Mesodermal cell (in vitro differentiated cells): Measurements from ENCODE around the gene PISD.
A peak's percentile ranks its signal among the peaks of the same experiment; 100 is the strongest.

Source experiments
- H3K27ac ChIP-seq: 2 replicates; pipeline ENCODE4 v1.7.0; 2013; ENCODE audit warnings: mild to moderate bottlenecking, low read depth, low read length, moderate library complexity; ENCODE audit not compliant: severe bottlenecking
- H3K36me3 ChIP-seq: 2 replicates; pipeline ENCODE4 v1.7.1; 2013; ENCODE audit warnings: mild to moderate bottlenecking, low read length, moderate library complexity; ENCODE audit not compliant: control insufficient read depth, insufficient read depth
- H3K4me1 ChIP-seq: one replicate; pipeline ENCODE4 v1.7.1; 2013; ENCODE audit warnings: mild to moderate bottlenecking, low read length; ENCODE audit not compliant: insufficient read depth, control insufficient read depth, poor library complexity, severe bottlenecking
- H3K4me3 ChIP-seq: 2 replicates; pipeline ENCODE4 v1.7.0; 2013; ENCODE audit warnings: low read length, control low read depth, mild to moderate bottlenecking; ENCODE audit not compliant: insufficient read depth, poor library complexity, severe bottlenecking; ENCODE audit errors: extremely low read depth
- H3K9me3 ChIP-seq: 2 replicates; pipeline ENCODE4 v1.7.1; 2013; ENCODE audit warnings: mild to moderate bottlenecking, low read length, moderate library complexity; ENCODE audit not compliant: control insufficient read depth
- WGBS, 2 experiments: methylation state at CpG; one replicate each; pipeline ENCODE4 v1.1.5; 2013; ENCODE audit warnings: missing lambda C conversion rate in 2 of 2; ENCODE audit not compliant: insufficient coverage in 2 of 2; 5-methylcytosine and 5-hydroxymethylcytosine counted together

PISD gene

GRCh38 chr22:31625661-31626426, 36.2 kb downstream of the PISD start:
- WGBS, 2 experiments, result 41 to 45% methylated on average over 28 of the region's 31 CpGs
- peaks cover 41% of the 10 kb centered on the region for H3K36me3 ChIP-seq

GRCh38 chr22:31625257-31625640, 36.8 kb downstream of the PISD start:
- WGBS, 2 experiments, result 73 to 78% methylated on average over 6 to 7 of the region's 7 CpGs

More at GRCh38 chr22:31625661-31626426, 36.2 kb downstream of the PISD start:
- Histone ChIP-seq H3K9me3 (no peaks in the 10 kb centered on the region), H3K27ac (peak overlapping the region; percentile 79), H3K4me3 (no peak overlapping the region), H3K4me1 (peaks cover 24% of the 10 kb centered on the region)

DNA sequence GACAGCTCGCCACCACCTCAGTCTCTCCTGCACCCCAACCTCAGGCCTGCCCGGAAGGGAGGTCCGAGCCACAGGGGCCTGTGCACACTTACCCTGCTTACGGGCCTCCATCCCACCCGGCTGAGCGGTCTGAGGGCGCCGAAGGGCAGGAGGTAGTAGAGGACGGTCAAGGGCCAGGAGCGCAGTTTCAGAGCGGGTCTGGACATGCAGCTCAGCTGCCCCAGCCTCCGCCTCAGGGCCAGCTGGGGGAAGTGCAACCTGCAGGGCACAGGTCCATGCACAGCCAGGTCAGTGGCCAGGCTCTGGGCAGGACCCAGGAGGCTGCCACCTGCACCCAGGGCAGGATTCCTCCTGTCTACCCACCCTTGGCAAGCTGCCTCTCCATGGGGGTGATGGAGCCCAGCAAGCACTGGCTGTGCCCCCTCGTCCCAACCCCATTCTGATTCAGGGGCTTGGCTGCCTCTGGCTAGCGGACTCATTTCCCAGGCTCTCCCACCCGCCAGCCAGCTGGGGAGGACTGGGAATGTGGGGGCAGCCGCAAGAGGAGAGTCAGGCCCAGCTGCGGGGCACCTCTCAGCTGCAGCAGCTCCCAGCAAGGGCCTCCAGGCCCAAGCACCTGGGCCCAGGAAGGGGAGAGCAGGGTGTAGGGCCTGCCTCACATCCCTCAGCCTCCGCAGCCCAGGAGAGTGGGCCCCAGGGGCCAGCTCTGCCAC, 38.3 kb downstream of the PISD start:
- Histone ChIP-seq H3K36me3 (peaks cover 58% of the 10 kb centered on the region), H3K27ac (no peak overlapping the region), H3K4me1 (peaks cover 18% of the 10 kb centered on the region), H3K9me3 (no peaks in the 10 kb centered on the region), H3K4me3 (no peak overlapping the region)
- WGBS, 2 experiments, result 97 to 99% methylated on average over 13 to 17 of the region's 18 CpGs

More at GRCh38 chr22:31625257-31625640, 36.8 kb downstream of the PISD start:
- Histone ChIP-seq H3K9me3 (no peaks in the 10 kb centered on the region), H3K36me3 (peaks cover 47% of the 10 kb centered on the region), H3K27ac (peak overlapping the region; percentile 47), H3K4me3 (no peak overlapping the region), H3K4me1 (peaks cover 24% of the 10 kb centered on the region)

GRCh38 chr22:31622980-31623379, 39.0 kb downstream of the PISD start:
- H3K9me3 ChIP-seq, result no peaks in the 10 kb centered on the region
- 86 to 92% methylated on average over 1 of the region's 1 CpG for WGBS, 2 experiments
- H3K4me1 ChIP-seq, result peaks cover 18% of the 10 kb centered on the region
- H3K36me3 ChIP-seq, result peaks cover 63% of the 10 kb centered on the region
- H3K27ac ChIP-seq, result no peak overlapping the region
- H3K4me3 ChIP-seq, result no peak overlapping the region

- Histone ChIP-seq H3K9me3 (no peaks in the 10 kb centered on the region), H3K27ac (no peak overlapping the region), H3K4me3 (no peak overlapping the region), H3K36me3 (peaks cover 64% of the 10 kb centered on the region), H3K4me1 (peaks cover 12% of the 10 kb centered on the region)
- 97 to 98% methylated on average over 16 to 19 of the region's 19 CpGs for WGBS, 2 experiments
Observed at GRCh38 chr22:31621507-31622124, 40.4 kb downstream of the PISD start.

DNA sequence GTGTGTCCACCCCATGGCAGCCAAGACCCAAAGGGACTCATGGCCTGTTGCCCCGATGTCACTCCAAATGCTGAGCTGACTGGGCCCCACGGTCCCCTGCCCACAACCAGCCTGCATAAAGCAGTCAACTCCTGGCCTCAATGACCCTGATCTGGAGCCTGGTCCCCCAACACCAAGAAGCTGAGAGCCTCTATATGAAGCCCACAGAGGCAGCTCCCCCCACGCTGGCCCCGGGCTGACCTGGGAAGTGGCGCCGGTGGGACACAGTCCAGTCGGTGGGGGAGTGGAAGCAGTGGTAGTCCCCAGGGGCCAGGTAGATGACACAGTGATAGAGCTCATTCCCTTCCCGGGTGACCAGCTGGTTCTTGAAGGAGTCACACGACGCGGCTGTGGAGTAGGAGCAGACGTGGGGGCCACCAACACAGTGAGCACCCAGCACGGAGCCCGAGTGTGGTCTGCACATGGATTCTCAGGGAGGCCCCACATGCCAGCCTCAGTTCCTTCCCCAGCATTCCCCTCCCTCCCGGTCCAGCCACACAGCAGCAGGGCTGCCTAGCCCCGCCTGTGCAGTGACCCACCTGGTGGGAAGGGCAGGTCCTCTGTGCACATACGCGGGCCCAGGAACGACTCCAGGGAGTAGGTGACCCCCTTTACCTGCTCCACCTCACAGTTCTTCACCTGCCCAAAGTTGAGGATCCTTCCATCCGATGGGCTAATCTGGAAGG, 41.1 kb downstream of the PISD start:
- no peak overlapping the region for H3K27ac ChIP-seq
- peaks cover 64% of the 10 kb centered on the region for H3K36me3 ChIP-seq
- 97 to 98% methylated on average over 14 to 19 of the region's 20 CpGs for WGBS, 2 experiments
- no peak overlapping the region for H3K4me3 ChIP-seq
- H3K4me1 ChIP-seq, result peaks cover 5% of the 10 kb centered on the region
- H3K9me3 ChIP-seq, result no peaks in the 10 kb centered on the region

DNA sequence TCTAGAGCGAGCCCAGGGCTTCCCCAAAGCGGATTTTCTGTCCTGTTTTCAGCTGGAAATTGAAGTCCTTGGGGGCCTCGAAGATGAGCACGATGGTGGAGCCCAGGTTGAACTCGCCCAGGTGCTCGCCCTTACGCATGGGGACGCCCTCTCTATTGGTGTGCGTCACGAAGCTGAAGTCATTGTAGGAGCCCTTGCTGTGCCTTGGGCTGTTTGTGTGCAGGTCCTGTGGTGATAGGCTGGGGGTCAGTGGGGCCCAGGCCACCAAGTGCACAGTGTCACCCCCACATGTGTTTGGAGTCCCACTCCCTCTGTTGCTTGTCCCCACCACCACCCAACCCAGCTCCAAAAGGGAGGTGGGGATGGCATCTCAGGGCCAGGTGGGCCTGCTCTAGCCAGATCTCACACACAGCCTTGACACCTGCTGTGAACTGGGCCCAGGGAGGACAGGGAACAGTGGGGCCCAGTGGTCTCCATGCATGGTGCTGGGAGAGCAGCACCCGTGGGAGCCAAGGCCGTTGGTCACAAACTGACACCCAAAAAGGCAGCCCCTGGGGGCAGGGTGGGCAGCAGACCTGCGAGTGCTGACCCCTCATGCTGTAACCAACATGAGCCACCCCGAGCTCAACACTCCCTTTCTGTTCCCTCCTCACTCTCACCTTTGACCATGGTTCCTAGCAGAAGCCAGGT, 42.3 kb downstream of the PISD start:
- Histone ChIP-seq H3K4me1 (no peaks in the 10 kb centered on the region), H3K36me3 (peaks cover 64% of the 10 kb centered on the region)
- 94 to 99% methylated on average over 14 of the region's 14 CpGs for WGBS, 2 experiments

GRCh38 chr22:31618471-31619176, 43.4 kb downstream of the PISD start:
- Histone ChIP-seq H3K4me1 (no peaks in the 10 kb centered on the region), H3K27ac (peak overlapping the region; percentile 57), H3K36me3 (peaks cover 64% of the 10 kb centered on the region), H3K9me3 (no peaks in the 10 kb centered on the region), H3K4me3 (no peak overlapping the region)
- whole genome bisulfite sequencing, 2 experiments, result 100% methylated on average over 2 to 3 of the region's 5 CpGs

More for the DNA sequence above, 42.3 kb downstream of the PISD start:
- Histone ChIP-seq H3K9me3 (no peaks in the 10 kb centered on the region), H3K4me3 (no peak overlapping the region), H3K27ac (no peak overlapping the region)

DNA sequence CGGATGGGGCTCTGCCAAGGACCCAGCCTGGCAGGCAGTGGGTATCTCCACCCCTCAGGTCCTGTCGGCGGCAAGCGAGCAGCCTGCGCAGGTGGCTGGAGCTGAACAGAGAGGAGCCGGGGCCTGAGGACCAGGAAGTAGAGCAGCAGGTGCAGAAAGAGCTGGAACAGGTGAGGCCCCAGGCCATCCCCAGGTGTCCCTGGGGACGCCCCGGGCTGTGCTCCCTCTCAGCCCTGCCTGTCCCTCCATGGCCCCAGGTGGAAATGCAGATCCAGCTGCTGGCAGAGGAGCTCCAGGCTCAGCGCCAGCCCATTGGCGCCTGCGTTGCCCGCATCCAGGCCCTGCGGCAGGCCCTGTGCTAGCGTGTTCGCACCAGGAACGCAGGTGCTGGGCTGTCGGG, 44.0 kb downstream of the PISD start:
- no peak overlapping the region for H3K27ac ChIP-seq
- H3K9me3 ChIP-seq, result no peaks in the 10 kb centered on the region
- no peaks in the 10 kb centered on the region for H3K4me1 ChIP-seq
- peaks cover 60% of the 10 kb centered on the region for H3K36me3 ChIP-seq
- no peak overlapping the region for H3K4me3 ChIP-seq
- WGBS, 2 experiments, result 98 to 100% methylated on average over 11 to 15 of the region's 17 CpGs
